OCI-LY7 (cell line): ENCODE measurements around the gene PATJ. TPM values are rescaled to one million over a fixed set of nuclear protein-coding genes. Genes with fewer than 3 reads are reported as not detected.

ENCODE experiments used
- BruUV-seq: library from RNA; stranded (reverse); fragments of 400-500 nt; replicated peaks from 2 replicates; lab custom pipeline; 2021; lab: Mats Ljungman, UMichigan
- CTCF ChIA-PET: fragments of 300-600 bp; sonication (Branson Sonifier 250); formaldehyde crosslinking; loops from one replicate; lab custom pipeline; 2022; ENCODE audit warnings: antibody characterized with exemption; ENCODE audit not compliant: unreplicated experiment; lab: Charles Lee
- POLR2A ChIA-PET: fragments of 300-600 bp; sonication (Branson Sonifier 250); formaldehyde crosslinking; loops from one replicate; lab custom pipeline; 2022; ENCODE audit warnings: antibody characterized with exemption; lab: Charles Lee
- DNase-seq: peaks from one replicate; pipeline ENCODE4 v3.0.0-alpha.2; 2015; ENCODE audit warnings: low spot score
- H2AFZ ChIP-seq: fragments of 200-600 bp; sonication (generic), shearing (Covaris generic); 2 replicates; pipeline ENCODE4 v1.6.1; 2014; ENCODE audit warnings: mild to moderate bottlenecking, antibody characterized with exemption, low read length, moderate library complexity
- H3K27ac ChIP-seq: fragments of 200-600 bp; sonication (generic); 2 replicates; pipeline ENCODE4 v1.5.1; 2014; ENCODE audit warnings: mixed run types, low read depth, mild to moderate bottlenecking, moderate library complexity, low read length, inconsistent platforms; ENCODE audit not compliant: poor library complexity, severe bottlenecking
- H3K36me3 ChIP-seq: fragments of 200-600 bp; sonication (generic); 2 replicates; pipeline ENCODE4 v1.6.1; 2014; ENCODE audit warnings: mild to moderate bottlenecking, antibody characterized with exemption, low read length, moderate library complexity, mixed read lengths; ENCODE audit not compliant: insufficient read depth
- H3K4me1 ChIP-seq: fragments of 200-600 bp; sonication (generic); 2 replicates; pipeline ENCODE4 v1.5.1; 2014; ENCODE audit warnings: mild to moderate bottlenecking, low read length; ENCODE audit not compliant: insufficient read depth, poor library complexity, severe bottlenecking
- H3K4me2 ChIP-seq: fragments of 200-600 bp; sonication (generic); 2 replicates; pipeline ENCODE4 v1.6.1; 2014; ENCODE audit warnings: mild to moderate bottlenecking, low read length
- H3K4me3 ChIP-seq: fragments of 200-600 bp; sonication (generic); 2 replicates; pipeline ENCODE4 v1.5.1; 2014; ENCODE audit warnings: mild to moderate bottlenecking, low read depth, low read length; ENCODE audit not compliant: poor library complexity, severe bottlenecking
- H3K79me2 ChIP-seq: fragments of 200-600 bp; sonication (generic); 2 replicates; pipeline ENCODE4 v1.6.1; 2016; ENCODE audit warnings: low read depth, mild to moderate bottlenecking, low read length, moderate library complexity, mixed read lengths; ENCODE audit not compliant: insufficient read depth
- H3K9me2 ChIP-seq: fragments of 200-600 bp; sonication (generic); 2 replicates; pipeline ENCODE4 v1.6.1; 2016; ENCODE audit warnings: mild to moderate bottlenecking, low read length, mixed read lengths; ENCODE audit not compliant: insufficient read depth
- H3K9me3 ChIP-seq: fragments of 200-600 bp; sonication (generic); 2 replicates; pipeline ENCODE4 v1.6.1; 2014; ENCODE audit warnings: mild to moderate bottlenecking, mixed run types, low read length, mixed read lengths
- H4K20me1 ChIP-seq: fragments of 200-600 bp; sonication (generic); 2 replicates; pipeline ENCODE4 v1.6.1; 2014; ENCODE audit warnings: mild to moderate bottlenecking, antibody characterized with exemption, low read length, moderate library complexity, mixed read lengths; ENCODE audit not compliant: insufficient read depth
- CTCF ChIP-seq: fragments of 200-600 bp; sonication (generic); conservative IDR thresholded peaks from 2 replicates; pipeline ENCODE4 v1.5.1; 2014; ENCODE audit warnings: mild to moderate bottlenecking, antibody characterized with exemption, low read length, moderate library complexity, mixed read lengths
- EZH2phosphoT487 ChIP-seq: fragments of 200-600 bp; sonication (generic); IDR thresholded peaks from 2 replicates; pipeline ENCODE4 v1.6.1; 2018; ENCODE audit warnings: low read depth, borderline replicate concordance, mild to moderate bottlenecking, mixed run types, antibody characterized with exemption, low read length, moderate library complexity, mixed read lengths
- intact Hi-C: fragments of 100-400 bp; cut with micrococcal nuclease; formaldehyde crosslinking; loops from one replicate; pipeline ENCODE4 v1.10.0; 2022; ENCODE audit not compliant: unreplicated experiment
- total RNA-seq, 2 experiments: library from RNA; depleted of rRNA in 1 of 2; stranded (reverse); fragments of >200 nt in 1 of 2; shearing (Covaris generic) in 1 of 2; gene quantifications; 2 replicates each; pipeline ENCODE4 v1.2.3, GENCODE V29; 2014 to 2022

PATJ gene
- total RNA-seq, 2 experiments from 2014 or later: 0.95 to 4.0 TPM

GRCh38 chr1:62138029-62138428 lies 395.7 kb downstream of the PATJ start:
- Histone ChIP-seq H3K9me2 (no peaks in the 10 kb centered on the region), H4K20me1 (no peaks in the 10 kb centered on the region), H3K79me2 (no peaks in the 10 kb centered on the region), H3K4me3 (no peak overlapping the region), H3K4me2 (no peak overlapping the region), H3K36me3 (no peaks in the 10 kb centered on the region), H3K4me1 (no peaks in the 10 kb centered on the region), H3K27ac (no peak overlapping the region), H3K9me3 (no peaks in the 10 kb centered on the region), H2AFZ (no peak overlapping the region)
- TF ChIP-seq CTCF (no peak), EZH2phosphoT487 (no peak)
- POLR2A ChIA-PET: no interaction called here
- intact Hi-C loops: no loop called here
- no TSS peak for BruUV-seq
- CTCF ChIA-PET: no interaction called here
- DNase-seq: no peak

DNA sequence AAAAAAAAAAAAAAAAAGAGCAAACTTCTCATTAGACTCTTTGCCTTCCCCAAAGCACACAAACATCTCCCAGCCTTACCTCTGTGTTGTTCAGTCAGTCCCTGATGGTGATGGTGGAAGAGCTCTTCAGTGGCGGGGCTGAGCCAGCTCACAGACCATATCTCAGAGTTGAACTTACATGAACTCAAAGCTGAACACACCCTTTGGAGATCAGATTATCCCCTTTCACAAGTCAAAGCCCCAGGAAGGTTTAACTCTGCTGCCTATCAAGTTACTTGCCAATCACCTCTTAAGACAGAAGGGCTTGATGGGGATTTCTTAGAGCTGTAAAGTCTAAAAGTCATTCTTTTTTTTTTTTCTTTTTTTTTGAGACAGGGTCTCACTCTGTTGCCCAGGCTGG lies 397.1 kb downstream of the PATJ start:
- TF ChIP-seq CTCF: no peak
- TF ChIP-seq EZH2phosphoT487: no peak
- H3K36me3 ChIP-seq: no peaks in the 10 kb centered on the region
- intact Hi-C loops: no loop called here
- no peak overlapping the region for H3K27ac ChIP-seq
- no peak overlapping the region for H3K4me2 ChIP-seq
- no peak overlapping the region for H3K4me3 ChIP-seq
- BruUV-seq: no TSS peak
- H3K9me3 ChIP-seq: no peaks in the 10 kb centered on the region
- no peak for DNase-seq
- H3K9me2 ChIP-seq: no peaks in the 10 kb centered on the region
- H3K79me2 ChIP-seq: no peaks in the 10 kb centered on the region
- CTCF ChIA-PET: no interaction called here
- POLR2A ChIA-PET: interaction anchor here (0.6 to 1.8 kb wide), 3 partner anchors 11 to 1971 kb away, joined by 4 to 8 read pairs (median 7); no protein-coding TSS in a partner anchor
- no peaks in the 10 kb centered on the region for H3K4me1 ChIP-seq
- H2AFZ ChIP-seq: no peak overlapping the region
- no peaks in the 10 kb centered on the region for H4K20me1 ChIP-seq

DNA sequence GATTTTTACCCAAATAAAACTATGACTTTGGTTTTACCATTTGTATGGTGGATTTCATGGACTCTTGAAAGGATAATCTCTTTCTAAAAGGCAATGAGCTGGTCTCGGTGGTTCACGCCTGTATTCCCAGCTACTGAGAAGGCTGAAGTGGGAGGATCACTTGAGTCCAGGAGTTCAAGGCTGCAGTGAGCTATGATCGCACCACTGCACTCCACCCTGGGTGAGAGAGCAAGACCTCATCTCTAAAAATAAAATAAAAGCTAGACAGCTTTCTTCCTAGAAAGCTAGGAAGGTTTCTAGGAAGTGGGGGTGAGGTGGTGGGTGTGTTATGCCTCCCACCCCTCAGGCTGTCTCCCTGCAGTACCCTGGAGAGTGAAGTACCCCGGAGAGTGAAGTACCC lies 398.4 kb downstream of the PATJ start:
- Histone ChIP-seq H4K20me1 (no peaks in the 10 kb centered on the region), H3K9me2 (no peaks in the 10 kb centered on the region), H3K4me2 (no peak overlapping the region), H3K27ac (no peak overlapping the region), H3K79me2 (no peaks in the 10 kb centered on the region), H3K36me3 (no peaks in the 10 kb centered on the region), H3K4me3 (no peak overlapping the region), H3K4me1 (no peaks in the 10 kb centered on the region), H2AFZ (no peak overlapping the region), H3K9me3 (no peaks in the 10 kb centered on the region)
- CTCF ChIA-PET: no interaction called here
- no peak for DNase-seq
- TF ChIP-seq EZH2phosphoT487: no peak
- no peak for TF ChIP-seq CTCF
- no TSS peak for BruUV-seq
- intact Hi-C loops: no loop called here
- POLR2A ChIA-PET: interaction anchor here (0.6 to 1.8 kb wide), 2 partner anchors 9 to 493 kb away, joined by 3 to 7 read pairs; no protein-coding TSS in a partner anchor
